Stomach (tissue), 4 donors: ENCODE data around the gene PIGW.

Experiments used
- EP300 ChIP-seq: sonication (generic); formaldehyde crosslinking; IDR thresholded peaks from one replicate; pipeline ENCODE4 v1.6.1; 2017; ENCODE audit warnings: antibody characterized with exemption
- POLR2A ChIP-seq, 4 donors: fragments of 450-650 bp; IDR thresholded peaks; one replicate each; pipeline ENCODE4 v1.6.1; 2016; ENCODE audit warnings: antibody characterized with exemption in 4 of 4, control low read depth in 2 of 4, mild to moderate bottlenecking in 1 of 4, moderate library complexity in 1 of 4
- POLR2AphosphoS5 ChIP-seq, 3 donors: sonication (generic); formaldehyde crosslinking; IDR thresholded peaks; one replicate each; pipeline ENCODE4 v1.6.1; 2016; ENCODE audit warnings: antibody characterized with exemption in 3 of 3
- TF ChIP-seq, protein P1 (sequence below), 7 experiments: fragments of 450-650 bp in 4 of 7; fragments of 200-600 bp in 3 of 7; sonication (generic) in 3 of 7; IDR thresholded peaks; one replicate each; pipeline ENCODE4 v1.5.1; 2016 to 2019; ENCODE audit warnings: antibody characterized with exemption in 7 of 7, control low read depth in 2 of 7, mild to moderate bottlenecking in 1 of 7

DNA sequence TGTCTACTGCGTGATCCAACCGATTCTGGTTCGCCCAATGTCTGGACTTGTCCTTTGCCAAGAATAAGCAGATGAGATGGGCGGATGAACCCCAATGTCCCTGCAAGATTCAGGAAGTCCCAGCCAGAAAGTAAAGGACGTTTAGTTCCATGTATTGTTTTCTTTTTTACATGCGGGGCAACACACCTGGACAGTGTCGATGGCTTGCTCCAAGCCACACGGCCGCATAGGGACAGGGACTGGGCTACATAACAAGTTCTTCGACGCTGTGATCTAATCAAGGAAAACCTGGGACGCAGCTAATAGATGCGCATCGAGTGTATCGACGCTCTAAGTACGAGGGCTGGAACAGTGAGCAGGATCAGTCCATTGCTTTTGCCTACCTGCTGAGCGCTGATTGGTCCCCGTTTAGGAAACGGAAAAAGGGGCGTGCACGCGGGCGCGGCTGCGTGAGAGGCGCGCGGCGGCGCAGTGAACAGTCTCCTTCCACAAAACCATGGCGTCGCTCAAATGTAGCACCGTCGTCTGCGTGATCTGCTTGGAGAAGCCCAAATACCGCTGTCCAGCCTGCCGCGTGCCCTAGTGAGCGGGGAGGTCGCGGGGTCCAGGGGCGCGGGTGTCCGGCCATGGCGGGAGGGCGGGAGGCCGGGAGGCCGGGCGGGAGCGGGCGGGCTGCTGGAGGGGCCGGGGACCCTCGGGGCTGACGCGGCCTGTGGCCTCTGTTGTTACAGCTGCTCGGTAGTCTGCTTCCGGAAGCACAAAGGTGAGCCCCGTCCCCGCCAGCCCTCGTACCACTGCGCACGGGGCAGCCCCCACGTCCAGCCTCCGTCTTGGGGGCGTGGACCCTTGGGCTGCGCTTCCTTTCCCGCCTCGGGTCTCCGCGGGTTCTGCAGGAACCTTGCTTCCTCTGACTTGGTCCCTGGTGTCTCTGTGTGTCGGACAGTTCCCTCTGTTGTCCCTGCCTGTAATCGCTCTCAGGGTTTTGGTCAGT lies 48.3 kb upstream of the PIGW start, which contains the start of gene ZNHIT3:
- TF ChIP-seq, protein P1, sequence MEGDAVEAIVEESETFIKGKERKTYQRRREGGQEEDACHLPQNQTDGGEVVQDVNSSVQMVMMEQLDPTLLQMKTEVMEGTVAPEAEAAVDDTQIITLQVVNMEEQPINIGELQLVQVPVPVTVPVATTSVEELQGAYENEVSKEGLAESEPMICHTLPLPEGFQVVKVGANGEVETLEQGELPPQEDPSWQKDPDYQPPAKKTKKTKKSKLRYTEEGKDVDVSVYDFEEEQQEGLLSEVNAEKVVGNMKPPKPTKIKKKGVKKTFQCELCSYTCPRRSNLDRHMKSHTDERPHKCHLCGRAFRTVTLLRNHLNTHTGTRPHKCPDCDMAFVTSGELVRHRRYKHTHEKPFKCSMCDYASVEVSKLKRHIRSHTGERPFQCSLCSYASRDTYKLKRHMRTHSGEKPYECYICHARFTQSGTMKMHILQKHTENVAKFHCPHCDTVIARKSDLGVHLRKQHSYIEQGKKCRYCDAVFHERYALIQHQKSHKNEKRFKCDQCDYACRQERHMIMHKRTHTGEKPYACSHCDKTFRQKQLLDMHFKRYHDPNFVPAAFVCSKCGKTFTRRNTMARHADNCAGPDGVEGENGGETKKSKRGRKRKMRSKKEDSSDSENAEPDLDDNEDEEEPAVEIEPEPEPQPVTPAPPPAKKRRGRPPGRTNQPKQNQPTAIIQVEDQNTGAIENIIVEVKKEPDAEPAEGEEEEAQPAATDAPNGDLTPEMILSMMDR (IDR thresholded peaks at IDR 0.05) = no peak
- peak; percentile 76 to 90 (median 82) for TF ChIP-seq POLR2AphosphoS5 (IDR thresholded peaks at IDR 0.05)
- no peak for TF ChIP-seq EP300
- peak in 1 of 4 donors; percentile 17 for TF ChIP-seq POLR2A (IDR thresholded peaks at IDR 0.05)
